A549 (cell line): ENCODE measurements around the gene HAUS8.

Source experiments
- BHLHE40 ChIP-seq: IDR thresholded peaks from 2 replicates; pipeline ENCODE4 v1.6.1; 2012; ENCODE audit warnings: low read depth, low read length, inconsistent platforms
- CEBPB ChIP-seq, 2 experiments: fragments of >200 bp in 1 of 2; sonication (Bioruptor Twin) in 1 of 2; formaldehyde crosslinking in 1 of 2; IDR thresholded peaks; 2 replicates each; pipeline ENCODE4 v1.6.1; 2012 to 2016
- CHD4 ChIP-seq: fragments of 200-600 bp; sonication (generic); IDR thresholded peaks from 2 replicates; pipeline ENCODE4 v1.6.1; 2016; ENCODE audit warnings: antibody characterized with exemption, mild to moderate bottlenecking, borderline replicate concordance
- CTCF ChIP-seq: fragments of >200 bp; sonication (Bioruptor Twin); formaldehyde crosslinking; IDR thresholded peaks from 3 replicates; pipeline ENCODE4 v1.5.1; 2016
- EHF ChIP-seq: fragments of 250-450 bp; sonication (Bioruptor Pico); IDR thresholded peaks from 2 replicates; pipeline ENCODE4 v1.5.0; 2020; ENCODE audit warnings: mild to moderate bottlenecking
- EP300 ChIP-seq, 2 experiments: fragments of >200 bp; sonication (Bioruptor Twin); formaldehyde crosslinking; IDR thresholded peaks; 2 replicates in 1 of 2; 3 replicates in 1 of 2; pipeline ENCODE4 v1.6.1; 2016 to 2017
- FOSL2 ChIP-seq, 2 experiments: fragments of 450-650 bp in 1 of 2; fragments of >200 bp in 1 of 2; sonication (Bioruptor Twin) in 1 of 2; formaldehyde crosslinking; IDR thresholded peaks; 2 replicates each; pipeline versions ENCODE4 v1.5.0 to v1.6.1; 2016 to 2020; ENCODE audit warnings: mild to moderate bottlenecking in 1 of 2, moderate library complexity in 1 of 2
- MAX ChIP-seq: IDR thresholded peaks from 2 replicates; pipeline ENCODE4 v1.6.1; 2012
- PBX3 ChIP-seq: IDR thresholded peaks from 2 replicates; pipeline ENCODE4 v1.6.1; 2012
- POLR2A ChIP-seq: IDR thresholded peaks from 2 replicates; pipeline ENCODE4 v1.6.1; 2012; ENCODE audit warnings: mild to moderate bottlenecking, low read length
- SMC3 ChIP-seq: fragments of >200 bp; sonication (Bioruptor Twin); formaldehyde crosslinking; IDR thresholded peaks from 3 replicates; pipeline ENCODE4 v1.6.1; 2018; ENCODE audit warnings: inconsistent platforms
- USF2 ChIP-seq: fragments of 450-650 bp; IDR thresholded peaks from 2 replicates; pipeline ENCODE4 v1.6.1; 2014; ENCODE audit warnings: antibody characterized with exemption
- TF ChIP-seq, protein P1 (sequence below): fragments of >200 bp; sonication (Bioruptor Twin); formaldehyde crosslinking; IDR thresholded peaks from 2 replicates; pipeline ENCODE4 v1.6.1; 2016

DNA sequence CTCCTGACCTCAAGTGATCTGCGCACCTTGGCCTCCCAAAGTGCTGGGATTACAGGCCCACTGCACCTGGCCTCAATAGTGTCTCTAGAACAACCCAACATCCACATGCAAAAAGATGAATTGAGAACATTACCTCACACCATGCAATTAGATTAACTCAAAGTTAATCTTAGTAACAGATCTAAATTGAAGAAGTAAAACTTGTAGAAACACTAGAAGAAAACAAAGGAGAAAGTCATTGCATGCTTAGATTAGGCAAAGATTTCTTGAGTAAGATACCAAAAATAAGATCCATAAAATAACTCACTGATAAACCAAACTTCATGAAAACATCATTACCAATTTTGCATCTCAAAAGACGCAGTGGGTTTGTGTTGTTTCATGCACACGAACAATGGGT is 51.4 kb downstream of the HAUS8 start:
- TF ChIP-seq CHD4, result no peak
- TF ChIP-seq FOSL2 (IDR thresholded peaks at IDR 0.05), result no peak
- no peak for TF ChIP-seq FOSL2 (CRISPR knock-in tag; IDR thresholded peaks at IDR 0.05)
- no peak for TF ChIP-seq CEBPB (IDR thresholded peaks at IDR 0.05)
- TF ChIP-seq POLR2A, result no peak
- TF ChIP-seq CTCF, result no peak
- no peak for TF ChIP-seq SMC3
- no peak for TF ChIP-seq USF2
- TF ChIP-seq BHLHE40, result no peak
- TF ChIP-seq EHF (CRISPR knock-in tag), result no peak
- TF ChIP-seq, protein P1, sequence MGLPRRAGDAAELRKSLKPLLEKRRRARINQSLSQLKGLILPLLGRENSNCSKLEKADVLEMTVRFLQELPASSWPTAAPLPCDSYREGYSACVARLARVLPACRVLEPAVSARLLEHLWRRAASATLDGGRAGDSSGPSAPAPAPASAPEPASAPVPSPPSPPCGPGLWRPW, result no peak
- no peak for TF ChIP-seq MAX
- no peak for TF ChIP-seq EP300 (IDR thresholded peaks at IDR 0.05)
- no peak for TF ChIP-seq PBX3
